ENCODE measurements around the gene KRT6A.

KRT6A gene

DNA sequence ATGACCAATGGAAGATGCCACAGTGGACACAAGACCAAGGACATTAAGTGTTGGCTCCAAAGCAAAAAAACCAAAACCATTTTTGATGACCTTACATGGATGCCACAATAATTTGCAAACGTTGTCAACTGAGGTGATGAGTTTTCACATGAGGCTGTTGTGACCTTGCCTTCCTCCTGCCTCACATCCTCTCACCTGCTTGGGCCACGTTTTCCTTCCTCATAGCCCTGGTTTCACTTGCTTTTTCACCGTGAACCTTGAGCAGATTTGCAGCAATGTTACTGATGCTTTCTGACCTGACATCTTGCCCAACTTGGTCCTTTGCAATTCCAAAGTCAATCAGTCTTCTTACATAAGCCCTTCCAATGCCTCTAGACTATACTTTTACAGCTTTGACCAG lies 44.8 kb downstream of the KRT6A start:
- TF ChIP-seq TEAD4 (IDR thresholded peaks at IDR 0.05) (no peak), ZBTB7A (IDR thresholded peaks at IDR 0.05; ENCODE audit: low read depth) (no peak)
- TF ChIP-seq, protein P1, sequence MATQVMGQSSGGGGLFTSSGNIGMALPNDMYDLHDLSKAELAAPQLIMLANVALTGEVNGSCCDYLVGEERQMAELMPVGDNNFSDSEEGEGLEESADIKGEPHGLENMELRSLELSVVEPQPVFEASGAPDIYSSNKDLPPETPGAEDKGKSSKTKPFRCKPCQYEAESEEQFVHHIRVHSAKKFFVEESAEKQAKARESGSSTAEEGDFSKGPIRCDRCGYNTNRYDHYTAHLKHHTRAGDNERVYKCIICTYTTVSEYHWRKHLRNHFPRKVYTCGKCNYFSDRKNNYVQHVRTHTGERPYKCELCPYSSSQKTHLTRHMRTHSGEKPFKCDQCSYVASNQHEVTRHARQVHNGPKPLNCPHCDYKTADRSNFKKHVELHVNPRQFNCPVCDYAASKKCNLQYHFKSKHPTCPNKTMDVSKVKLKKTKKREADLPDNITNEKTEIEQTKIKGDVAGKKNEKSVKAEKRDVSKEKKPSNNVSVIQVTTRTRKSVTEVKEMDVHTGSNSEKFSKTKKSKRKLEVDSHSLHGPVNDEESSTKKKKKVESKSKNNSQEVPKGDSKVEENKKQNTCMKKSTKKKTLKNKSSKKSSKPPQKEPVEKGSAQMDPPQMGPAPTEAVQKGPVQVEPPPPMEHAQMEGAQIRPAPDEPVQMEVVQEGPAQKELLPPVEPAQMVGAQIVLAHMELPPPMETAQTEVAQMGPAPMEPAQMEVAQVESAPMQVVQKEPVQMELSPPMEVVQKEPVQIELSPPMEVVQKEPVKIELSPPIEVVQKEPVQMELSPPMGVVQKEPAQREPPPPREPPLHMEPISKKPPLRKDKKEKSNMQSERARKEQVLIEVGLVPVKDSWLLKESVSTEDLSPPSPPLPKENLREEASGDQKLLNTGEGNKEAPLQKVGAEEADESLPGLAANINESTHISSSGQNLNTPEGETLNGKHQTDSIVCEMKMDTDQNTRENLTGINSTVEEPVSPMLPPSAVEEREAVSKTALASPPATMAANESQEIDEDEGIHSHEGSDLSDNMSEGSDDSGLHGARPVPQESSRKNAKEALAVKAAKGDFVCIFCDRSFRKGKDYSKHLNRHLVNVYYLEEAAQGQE (IDR thresholded peaks at IDR 0.05; ENCODE audit: low read depth) = no peak
- TF ChIP-seq, protein P2, sequence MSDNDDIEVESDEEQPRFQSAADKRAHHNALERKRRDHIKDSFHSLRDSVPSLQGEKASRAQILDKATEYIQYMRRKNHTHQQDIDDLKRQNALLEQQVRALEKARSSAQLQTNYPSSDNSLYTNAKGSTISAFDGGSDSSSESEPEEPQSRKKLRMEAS (IDR thresholded peaks at IDR 0.05) = no peak

DNA sequence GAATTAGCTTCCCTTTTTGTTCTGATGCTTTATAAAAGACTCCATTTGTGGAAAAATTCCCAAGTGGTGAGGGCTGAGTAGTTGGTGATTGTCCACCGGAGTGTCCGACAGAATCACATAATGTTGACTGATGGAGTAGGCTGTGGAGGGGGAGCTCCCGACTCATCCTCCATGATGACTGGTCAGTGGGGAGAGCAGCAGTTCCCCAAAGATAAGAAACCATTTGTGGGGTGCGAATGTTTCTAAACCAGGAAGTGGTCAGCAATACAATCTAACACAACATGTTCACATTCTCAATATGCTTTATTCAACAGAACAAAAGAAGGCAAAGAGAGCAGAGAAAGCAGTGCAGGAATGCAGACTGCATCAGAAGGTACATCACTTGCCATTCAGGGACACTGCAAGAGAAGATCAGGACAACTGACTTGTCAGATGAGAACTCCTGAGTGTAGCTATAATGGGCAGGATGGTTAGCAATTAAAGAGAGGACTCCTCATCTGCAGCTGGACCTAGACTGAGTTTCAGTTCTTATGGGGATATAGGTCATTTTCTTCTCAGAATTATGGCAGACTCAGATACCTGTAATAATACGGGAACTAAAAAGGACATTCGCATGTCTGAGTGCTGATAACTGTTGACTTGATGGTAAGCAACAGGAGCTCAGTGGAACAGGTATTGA lies 46.6 kb downstream of the KRT6A start:
- TF ChIP-seq TEAD4 (IDR thresholded peaks at IDR 0.05) (no peak), EP300 (IDR thresholded peaks at IDR 0.05; ENCODE audit: borderline replicate concordance) (no peak), TCF12 (IDR thresholded peaks at IDR 0.05; ENCODE audit: low read depth) (no peak), NFIC (IDR thresholded peaks at IDR 0.05) (no peak), TAF1 (IDR thresholded peaks at IDR 0.05; ENCODE audit: low read depth) (no peak), RAD21 (IDR thresholded peaks at IDR 0.05; ENCODE audit: low read depth) (no peak), ZBTB7A (IDR thresholded peaks at IDR 0.05; ENCODE audit: low read depth) (no peak), EGR1 (IDR thresholded peaks at IDR 0.05) (no peak), FOXM1 (IDR thresholded peaks at IDR 0.05; ENCODE audit: borderline replicate concordance, low read depth) (no peak), CEBPB (IDR thresholded peaks at IDR 0.05) (no peak)
- TF ChIP-seq, protein P1 (IDR thresholded peaks at IDR 0.05; ENCODE audit: low read depth) = no peak
- TF ChIP-seq, protein P2 (IDR thresholded peaks at IDR 0.05) = no peak

DNA sequence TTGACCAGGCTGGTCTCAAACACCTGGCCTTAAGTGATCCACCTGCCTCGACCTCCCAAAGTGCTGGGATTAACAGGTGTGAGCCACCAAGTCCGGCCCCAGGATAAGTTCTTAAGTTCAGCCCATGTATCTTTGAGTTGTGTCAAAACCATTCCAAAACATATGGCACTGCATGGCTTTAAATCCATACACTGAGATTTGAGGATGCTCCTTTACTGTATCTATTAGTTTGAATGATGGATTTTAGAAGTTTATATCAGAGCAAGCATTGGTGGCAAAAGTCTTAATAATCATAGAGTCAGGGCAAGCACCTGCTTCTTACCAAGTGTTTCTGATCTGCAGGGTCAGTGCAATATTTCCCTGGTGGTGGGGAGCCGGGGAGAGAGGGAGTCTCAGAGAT lies 47.2 kb downstream of the KRT6A start:
- TF ChIP-seq CEBPB (IDR thresholded peaks at IDR 0.05) (no peak), CREB1 (IDR thresholded peaks at IDR 0.05; ENCODE audit: low read depth) (no peak)
- TF ChIP-seq, protein P1 (IDR thresholded peaks at IDR 0.05; ENCODE audit: low read depth) = no peak
- TF ChIP-seq, protein P2 (IDR thresholded peaks at IDR 0.05) = no peak

DNA sequence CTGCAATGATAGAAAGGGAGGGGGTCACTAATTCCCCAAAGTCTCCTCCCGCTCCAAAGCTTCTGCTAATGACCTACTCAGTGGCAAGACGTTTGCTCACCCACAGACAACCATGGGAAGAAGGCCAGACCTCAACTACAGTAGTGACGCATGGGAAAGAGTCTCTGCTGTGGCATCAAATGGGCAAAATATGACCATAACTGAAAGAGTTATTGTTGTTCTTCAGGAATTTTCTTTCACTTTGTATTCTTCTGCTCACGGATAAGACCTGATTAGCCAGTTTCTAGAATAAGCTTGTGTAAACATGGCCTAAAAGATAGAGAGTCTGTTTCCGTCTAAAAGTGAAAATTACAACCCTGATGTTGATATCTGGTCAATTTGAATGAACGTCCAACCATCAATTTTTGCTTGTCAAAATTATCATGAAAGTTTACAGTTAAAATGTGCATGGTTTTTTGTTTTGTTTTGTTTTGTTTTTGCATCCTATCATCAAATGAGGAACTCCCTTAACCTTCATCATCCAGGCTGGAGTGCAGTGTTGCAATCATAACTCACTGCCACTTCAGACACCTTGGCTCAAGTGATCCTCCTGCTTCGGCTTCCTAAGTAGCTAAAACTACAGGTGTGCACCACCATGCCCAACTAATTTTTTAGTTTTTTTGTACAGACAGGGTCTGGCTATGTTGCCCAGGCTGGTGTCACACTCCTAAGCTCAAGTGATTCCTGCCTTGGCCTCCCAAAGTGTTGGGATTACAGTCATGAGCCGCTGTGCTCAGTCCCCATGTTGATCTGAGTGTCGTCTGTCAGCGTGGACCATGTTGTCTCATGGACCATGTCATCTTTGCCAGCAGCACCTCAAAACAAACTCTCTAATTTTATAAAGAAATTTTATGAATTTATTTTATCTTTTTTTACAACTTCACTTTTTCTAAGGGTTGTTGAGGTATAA lies 48.1 kb downstream of the KRT6A start:
- TF ChIP-seq TAF1 (IDR thresholded peaks at IDR 0.05; ENCODE audit: low read depth) = no peak
- TF ChIP-seq, protein P1 (IDR thresholded peaks at IDR 0.05; ENCODE audit: low read depth) = no peak
- TF ChIP-seq TCF12 (IDR thresholded peaks at IDR 0.05; ENCODE audit: low read depth) = no peak
- no peak for TF ChIP-seq CEBPB (IDR thresholded peaks at IDR 0.05)
- no peak for TF ChIP-seq NFIC (IDR thresholded peaks at IDR 0.05)
- TF ChIP-seq, protein P3, sequence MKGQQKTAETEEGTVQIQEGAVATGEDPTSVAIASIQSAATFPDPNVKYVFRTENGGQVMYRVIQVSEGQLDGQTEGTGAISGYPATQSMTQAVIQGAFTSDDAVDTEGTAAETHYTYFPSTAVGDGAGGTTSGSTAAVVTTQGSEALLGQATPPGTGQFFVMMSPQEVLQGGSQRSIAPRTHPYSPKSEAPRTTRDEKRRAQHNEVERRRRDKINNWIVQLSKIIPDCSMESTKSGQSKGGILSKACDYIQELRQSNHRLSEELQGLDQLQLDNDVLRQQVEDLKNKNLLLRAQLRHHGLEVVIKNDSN (IDR thresholded peaks at IDR 0.05) = no peak
- TF ChIP-seq CREB1 (IDR thresholded peaks at IDR 0.05; ENCODE audit: low read depth) = no peak
- TF ChIP-seq TEAD4 (IDR thresholded peaks at IDR 0.05) = no peak
- no peak for TF ChIP-seq EP300 (IDR thresholded peaks at IDR 0.05; ENCODE audit: borderline replicate concordance)
- TF ChIP-seq RAD21 (IDR thresholded peaks at IDR 0.05; ENCODE audit: low read depth) = no peak
- no peak for TF ChIP-seq EGR1 (IDR thresholded peaks at IDR 0.05)
- no peak for TF ChIP-seq YY1 (IDR thresholded peaks at IDR 0.05; ENCODE audit: low read depth)
- TF ChIP-seq, protein P2 (IDR thresholded peaks at IDR 0.05) = no peak
- no peak for TF ChIP-seq FOXM1 (IDR thresholded peaks at IDR 0.05; ENCODE audit: borderline replicate concordance, low read depth)
